Measurements from ENCODE around the gene ELAC1.

- TF ChIP-seq CTCF (IDR thresholded peaks at IDR 0.05; ENCODE audit: low read depth, low read length) (no peak), EZH2phosphoT487 (IDR thresholded peaks at IDR 0.05; ENCODE audit: low read depth) (no peak)
Observed at GRCh38 chr18:51037230-51037629, 69.4 kb downstream of the ELAC1 start.
